Ishikawa (cell line): ENCODE measurements around the gene RPE65.

Source experiments
- CREB1 ChIP-seq: IDR thresholded peaks from 2 replicates; pipeline ENCODE4 v1.6.1; 2012; ENCODE audit warnings: low read depth
- EGR1 ChIP-seq: IDR thresholded peaks from 2 replicates; pipeline ENCODE4 v1.6.1; 2012
- EP300 ChIP-seq: IDR thresholded peaks from 2 replicates; pipeline ENCODE4 v1.6.1; 2012; ENCODE audit warnings: borderline replicate concordance
- MAX ChIP-seq: IDR thresholded peaks from 2 replicates; pipeline ENCODE4 v1.6.1; 2012
- NFIC ChIP-seq: IDR thresholded peaks from 2 replicates; pipeline ENCODE4 v1.6.1; 2012
- RAD21 ChIP-seq: IDR thresholded peaks from 2 replicates; pipeline ENCODE4 v1.6.1; 2012; ENCODE audit warnings: low read depth
- REST ChIP-seq: IDR thresholded peaks from 2 replicates; pipeline ENCODE4 v1.6.1; 2012; ENCODE audit warnings: low read depth, mild to moderate bottlenecking
- TAF1 ChIP-seq: IDR thresholded peaks from 2 replicates; pipeline ENCODE4 v1.6.1; 2012; ENCODE audit warnings: low read depth, mild to moderate bottlenecking
- TCF12 ChIP-seq: IDR thresholded peaks from 2 replicates; pipeline ENCODE4 v1.6.1; 2012; ENCODE audit warnings: low read depth
- USF1 ChIP-seq: IDR thresholded peaks from 2 replicates; pipeline ENCODE4 v1.6.1; 2012
- ZBTB7A ChIP-seq: IDR thresholded peaks from 2 replicates; pipeline ENCODE4 v1.6.1; 2012; ENCODE audit warnings: low read depth

GRCh38 chr1:68409426-68409825 lies 40.3 kb downstream of the RPE65 start:
- TF ChIP-seq RAD21, result no peak
- TF ChIP-seq ZBTB7A, result no peak
- no peak for TF ChIP-seq EP300
- no peak for TF ChIP-seq EGR1
- no peak for TF ChIP-seq TAF1
- no peak for TF ChIP-seq MAX
- no peak for TF ChIP-seq NFIC
- no peak for TF ChIP-seq USF1
- no peak for TF ChIP-seq REST
- TF ChIP-seq TCF12, result no peak
- TF ChIP-seq CREB1, result no peak
